Epithelial cell of esophagus (primary cell): ENCODE results near the gene ANXA2R.
A peak's percentile ranks its signal among the peaks of the same experiment; 100 is the strongest.
"Not testable (repeated sequence)": the region's sequence is repeated elsewhere in the genome, so short reads cannot be mapped to it uniquely, and the experiment has no call there.

ENCODE experiments used
- DNase-seq: peaks from one replicate; pipeline ENCODE4 v3.0.0; 2010; ENCODE audit warnings: low read depth
- H3K4me3 ChIP-seq: 2 replicates; pipeline ENCODE4 v1.5.1; 2011; ENCODE audit warnings: mild to moderate bottlenecking, low read length, control low read depth
- CTCF ChIP-seq: IDR thresholded peaks from 2 replicates; pipeline ENCODE4 v1.5.1; 2011; ENCODE audit warnings: low read depth, mild to moderate bottlenecking, low read length, control low read depth, inconsistent platforms; ENCODE audit not compliant: insufficient read depth; ENCODE audit errors: missing control alignments

ANXA2R gene

GRCh38 chr5:43074987-43075318, 34.8 kb upstream of the ANXA2R start:
- no peak overlapping the region for H3K4me3 ChIP-seq
- no peak for DNase-seq
- TF ChIP-seq CTCF, result no peak

- TF ChIP-seq CTCF, result peak; percentile 78
- peak; percentile 61 for DNase-seq
- H3K4me3 ChIP-seq, result no peak overlapping the region
Measured at GRCh38 chr5:43073597-43074546, 33.8 kb upstream of the ANXA2R start.

GRCh38 chr5:43069401-43069720, 29.2 kb upstream of the ANXA2R start:
- DNase-seq, H3K4me3 ChIP-seq: not testable (repeated sequence)

- no peak for TF ChIP-seq CTCF
- peak overlapping the region; percentile 95 for H3K4me3 ChIP-seq
- DNase-seq, result no peak
Measured at GRCh38 chr5:43068037-43068436, 27.9 kb upstream of the ANXA2R start.

- DNase-seq, result peak; percentile 92
- no peak for TF ChIP-seq CTCF
- H3K4me3 ChIP-seq, result peak overlapping the region; percentile 95
Measured at GRCh38 chr5:43066799-43067741, 27.0 kb upstream of the ANXA2R start.

- no peak for TF ChIP-seq CTCF
- H3K4me3 ChIP-seq, result peak overlapping the region; percentile 95
- peak; percentile 74 for DNase-seq
Measured at GRCh38 chr5:43065948-43066798, 26.1 kb upstream of the ANXA2R start.
